Fibroblast of mammary gland (primary cell): Measurements from ENCODE around the gene F2RL1.
"Not testable (repeated sequence)": the region's sequence is repeated elsewhere in the genome, so short reads cannot be mapped to it uniquely, and the experiment has no call there.

Experiments
- DNase-seq: peaks from one replicate; pipeline ENCODE4 v3.0.0-alpha.2; 2010; ENCODE audit warnings: low read depth
- H3K4me3 ChIP-seq: 2 replicates; pipeline ENCODE4 v1.5.1; 2011; ENCODE audit warnings: low read depth, mild to moderate bottlenecking, low read length, moderate library complexity; ENCODE audit not compliant: control insufficient read depth
- CTCF ChIP-seq: conservative IDR thresholded peaks from 2 replicates; pipeline ENCODE4 v1.5.1; 2011; ENCODE audit warnings: low read depth, low read length, inconsistent platforms; ENCODE audit not compliant: control insufficient read depth, insufficient read depth

F2RL1 gene

GRCh38 chr5:76818844-76819831, at the start of gene F2RL1:
Gene F2RL1, plus strand, starts transcription at chr5:76819030. Its CDS starts 153 bp downstream, at chr5:76819183.
- H3K4me3 ChIP-seq: peak within 1 kb of the TSS; percentile 72
- TF ChIP-seq CTCF: no peak
- peak; percentile 68 for DNase-seq

GRCh38 chr5:76771041-76771440, 47.8 kb upstream of the F2RL1 start:
- H3K4me3 ChIP-seq, DNase-seq: not testable (repeated sequence)

GRCh38 chr5:76771705-76772405, 47.0 kb upstream of the F2RL1 start:
- no peak for TF ChIP-seq CTCF
- peak; percentile 56 for DNase-seq
- no peak overlapping the region for H3K4me3 ChIP-seq

- DNase-seq: no peak
- no peak for TF ChIP-seq CTCF
- H3K4me3 ChIP-seq: no peak overlapping the region
Measured at GRCh38 chr5:76775921-76776320, 42.9 kb upstream of the F2RL1 start.

- no peak for DNase-seq
- no peak for TF ChIP-seq CTCF
- no peak overlapping the region for H3K4me3 ChIP-seq
Measured at GRCh38 chr5:76776391-76776790, 42.4 kb upstream of the F2RL1 start.

GRCh38 chr5:76780616-76781015, 38.2 kb upstream of the F2RL1 start:
- not testable (repeated sequence) for H3K4me3 ChIP-seq, DNase-seq

GRCh38 chr5:76781775-76782174, 37.1 kb upstream of the F2RL1 start:
- DNase-seq: no peak
- TF ChIP-seq CTCF: no peak
- H3K4me3 ChIP-seq: no peak overlapping the region
